CD4-positive, alpha-beta T cell (primary cell): Measurements from ENCODE around the gene CCL2. TPM values are rescaled to one million over a fixed set of nuclear protein-coding genes. Genes with fewer than 3 reads are reported as not detected.

Source experiments
- ATAC-seq: fragments of 200-7000 bp; cut with Tn5 transposase; one replicate; pipeline ENCODE4 v1.10.0; 2022; ENCODE audit warnings: mild to moderate bottlenecking; ENCODE audit not compliant: poor library complexity
- CTCF ChIA-PET: fragments of 350-600 bp; sonication (Branson Sonifier 250); formaldehyde crosslinking; loops from one replicate; lab custom pipeline; 2021; ENCODE audit warnings: antibody characterized with exemption, inconsistent platforms; lab: Charles Lee
- POLR2A ChIA-PET: fragments of 350-600 bp; sonication (Branson Sonifier 250); formaldehyde crosslinking; loops from one replicate; lab custom pipeline; 2021; ENCODE audit warnings: antibody characterized with exemption, inconsistent platforms; lab: Charles Lee
- DNase-seq, 14 experiments: peaks; one replicate each; pipeline ENCODE4 v3.0.0-alpha.2; 2013 to 2020; ENCODE audit warnings: mixed read lengths in 2 of 14
- H3K27ac ChIP-seq, 2 donors: one replicate each; pipeline versions ENCODE4 v1.5.1 to v1.7.0; 2013; ENCODE audit warnings: low read length in 2 of 2, low read depth in 1 of 2, mild to moderate bottlenecking in 1 of 2
- H3K27me3 ChIP-seq, 2 experiments: 1 replicate in 1 of 2; 2 replicates in 1 of 2; pipeline versions ENCODE4 v1.6.1 to v1.7.0; 2013; ENCODE audit warnings: low read length in 2 of 2, control low read depth in 1 of 2, mild to moderate bottlenecking in 1 of 2, moderate library complexity in 1 of 2; ENCODE audit not compliant: insufficient read depth in 2 of 2, control insufficient read depth in 1 of 2
- H3K36me3 ChIP-seq: one replicate; pipeline ENCODE4 v1.6.1; 2013; ENCODE audit warnings: low read length, control low read depth; ENCODE audit not compliant: insufficient read depth
- H3K4me1 ChIP-seq: one replicate; pipeline ENCODE4 v1.6.1; 2013; ENCODE audit warnings: low read length, control low read depth; ENCODE audit not compliant: insufficient read depth
- H3K4me3 ChIP-seq: one replicate; pipeline ENCODE4 v1.5.1; 2013; ENCODE audit warnings: mild to moderate bottlenecking, low read length, moderate library complexity
- H3K9me3 ChIP-seq, 2 experiments: 1 replicate in 1 of 2; 2 replicates in 1 of 2; pipeline versions ENCODE4 v1.6.1 to v1.7.0; 2013; ENCODE audit warnings: low read length in 2 of 2, mild to moderate bottlenecking in 2 of 2, control low read depth in 1 of 2, moderate library complexity in 1 of 2; ENCODE audit not compliant: control insufficient read depth in 1 of 2, insufficient read depth in 1 of 2
- H3K27ac Mint-ChIP-seq: one replicate; pipeline ENCODE4 v1.8.0; 2020; ENCODE audit warnings: mixed read lengths
- H3K27me3 Mint-ChIP-seq: one replicate; pipeline ENCODE4 v1.8.0; 2021; ENCODE audit warnings: mixed read lengths
- H3K36me3 Mint-ChIP-seq: one replicate; pipeline ENCODE4 v1.8.0; 2021; ENCODE audit warnings: low read depth, mixed read lengths
- H3K4me1 Mint-ChIP-seq: one replicate; pipeline ENCODE4 v1.8.0; 2021; ENCODE audit warnings: low read depth, mixed read lengths
- H3K4me3 Mint-ChIP-seq: one replicate; pipeline ENCODE4 v1.8.0; 2020; ENCODE audit warnings: mild to moderate bottlenecking, mixed read lengths
- H3K9me3 Mint-ChIP-seq: one replicate; pipeline ENCODE4 v1.8.0; 2020; ENCODE audit warnings: mixed read lengths
- CTCF ChIP-seq: fragments of 200-600 bp; IDR thresholded peaks from one replicate; pipeline ENCODE4 v1.8.0; 2022; ENCODE audit warnings: antibody characterized with exemption, mild to moderate bottlenecking
- intact Hi-C, 2 experiments: fragments of 100-400 bp; cut with DNase I in 1 of 2; cut with micrococcal nuclease in 1 of 2; formaldehyde crosslinking; loops; one replicate each; pipeline versions ENCODE4 v1.15.1 to v1.9.0; 2023 to 2025; cut with DNase I, micrococcal nuclease
- total RNA-seq, 174 experiments: library from RNA in 2 of 174; stranded (reverse) in 2 of 174; gene quantifications; one replicate each; pipeline ENCODE4 v1.2.3 and lab custom pipeline; 2021 to 2026

Gene CCL2
- total RNA-seq, 2 experiments from 2014 or later, result not detected

DNA sequence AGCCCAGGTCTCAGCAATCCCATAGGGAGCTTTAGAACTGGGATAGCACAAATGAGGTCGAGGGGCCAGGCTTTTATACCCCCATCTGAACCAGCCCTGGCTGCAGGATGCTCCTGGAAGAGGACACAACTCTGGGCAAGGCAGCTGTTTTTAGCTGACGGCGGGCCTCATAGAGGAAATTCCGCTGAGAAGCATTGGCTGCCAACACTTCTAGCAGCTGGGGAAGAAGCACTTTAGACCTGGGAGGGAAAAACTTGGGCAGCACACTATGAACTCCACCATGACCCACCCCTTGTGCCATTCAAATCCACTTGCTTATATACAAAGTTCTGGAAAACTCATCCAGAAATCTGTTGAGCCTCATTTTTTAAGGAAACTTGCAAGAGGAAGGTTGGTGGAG, 35.5 kb downstream of the CCL2 start:
- no peaks in the 10 kb centered on the region for H3K36me3 Mint-ChIP-seq
- intact Hi-C loops, result no loop called here

GRCh38 chr17:34291721-34292348, 36.8 kb downstream of the CCL2 start:
- ChIA-PET CTCF (no interaction called here), POLR2A (no interaction called here)
- H3K27me3 Mint-ChIP-seq, result peaks cover 32% of the 10 kb centered on the region
- no peak for ATAC-seq
- H3K27ac Mint-ChIP-seq, result no peak overlapping the region
- Histone ChIP-seq H3K9me3 (no peaks in the 10 kb centered on the region), H3K4me3 (no peak overlapping the region), H3K27ac (no peak overlapping the region), H3K27me3 (peaks cover 0 to 2% of the 10 kb centered on the region in 2 experiments), H3K36me3 (no peaks in the 10 kb centered on the region), H3K4me1 (no peaks in the 10 kb centered on the region)
- no peak for TF ChIP-seq CTCF
- H3K9me3 Mint-ChIP-seq, result no peaks in the 10 kb centered on the region
- no peaks in the 10 kb centered on the region for H3K36me3 Mint-ChIP-seq
- H3K4me1 Mint-ChIP-seq, result no peaks in the 10 kb centered on the region
- no peak overlapping the region for H3K4me3 Mint-ChIP-seq
- DNase-seq, result no peak
- intact Hi-C loops, result no loop called here

More for the DNA sequence above, 35.5 kb downstream of the CCL2 start:
- no peak for ATAC-seq
- peaks cover 44% of the 10 kb centered on the region for H3K27me3 Mint-ChIP-seq
- no peaks in the 10 kb centered on the region for H3K4me1 Mint-ChIP-seq
- H3K4me3 Mint-ChIP-seq, result no peak overlapping the region
- TF ChIP-seq CTCF, result no peak
- H3K27ac Mint-ChIP-seq, result no peak overlapping the region
- no peaks in the 10 kb centered on the region for H3K4me1 ChIP-seq
- no peaks in the 10 kb centered on the region for H3K9me3 Mint-ChIP-seq
- H3K4me3 ChIP-seq, result no peak overlapping the region
- H3K27ac ChIP-seq, result no peak overlapping the region
- H3K36me3 ChIP-seq, result no peaks in the 10 kb centered on the region
- peaks cover 0 to 2% of the 10 kb centered on the region in 2 experiments for H3K27me3 ChIP-seq
- H3K9me3 ChIP-seq, result no peaks in the 10 kb centered on the region
- DNase-seq, result no peak
- POLR2A ChIA-PET, result no interaction called here
- CTCF ChIA-PET, result no interaction called here

DNA sequence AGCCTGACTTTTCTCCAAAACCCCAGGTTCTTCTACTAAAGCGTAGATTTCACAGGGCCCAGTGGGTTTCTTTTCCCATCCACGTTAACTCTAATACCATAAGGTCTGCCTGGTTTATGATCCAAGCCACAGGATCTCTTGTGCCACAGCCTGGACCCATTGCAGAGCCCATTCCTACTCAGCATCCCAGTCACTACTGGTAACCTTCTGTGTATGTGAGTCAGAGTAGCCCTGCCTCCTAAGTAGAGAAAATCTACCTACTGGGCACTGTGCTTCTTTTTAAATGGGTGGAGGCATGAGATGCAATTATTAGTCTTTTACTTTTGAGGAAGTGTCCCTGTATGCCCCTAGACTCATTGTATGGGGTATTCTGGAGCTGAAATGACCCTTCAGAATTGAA, 43.9 kb downstream of the CCL2 start:
- no peak overlapping the region for H3K4me3 ChIP-seq
- H3K4me1 ChIP-seq, result no peaks in the 10 kb centered on the region
- no peaks in the 10 kb centered on the region for H3K36me3 ChIP-seq
- no peaks in the 10 kb centered on the region for H3K4me1 Mint-ChIP-seq
- H3K36me3 Mint-ChIP-seq, result no peaks in the 10 kb centered on the region
- H3K9me3 Mint-ChIP-seq, result no peaks in the 10 kb centered on the region
- peaks cover 7 to 8% of the 10 kb centered on the region in 2 experiments for H3K27me3 ChIP-seq
- peaks cover 42% of the 10 kb centered on the region for H3K27me3 Mint-ChIP-seq
- DNase-seq (no peak), ATAC-seq (no peak)
- no peak overlapping the region for H3K27ac ChIP-seq
- intact Hi-C loops, result no loop called here
- no peak for TF ChIP-seq CTCF
- CTCF ChIA-PET, result no interaction called here
- POLR2A ChIA-PET, result no interaction called here
- H3K9me3 ChIP-seq, result no peaks in the 10 kb centered on the region
- no peak overlapping the region for H3K4me3 Mint-ChIP-seq
- no peak overlapping the region for H3K27ac Mint-ChIP-seq
